GM21447 (cell line): ENCODE data around the gene XRCC1.
A peak's percentile ranks its signal among the peaks of the same experiment; 100 is the strongest.
"Not testable (repeated sequence)": the region's sequence is repeated elsewhere in the genome, so short reads cannot be mapped to it uniquely, and the experiment has no call there.

Experiments used
- ATAC-seq: cut with Tn5 transposase; IDR thresholded peaks from one replicate; pipeline ENCODE4 v1.9.1; 2021; ENCODE audit not compliant: unreplicated experiment

Gene XRCC1

DNA sequence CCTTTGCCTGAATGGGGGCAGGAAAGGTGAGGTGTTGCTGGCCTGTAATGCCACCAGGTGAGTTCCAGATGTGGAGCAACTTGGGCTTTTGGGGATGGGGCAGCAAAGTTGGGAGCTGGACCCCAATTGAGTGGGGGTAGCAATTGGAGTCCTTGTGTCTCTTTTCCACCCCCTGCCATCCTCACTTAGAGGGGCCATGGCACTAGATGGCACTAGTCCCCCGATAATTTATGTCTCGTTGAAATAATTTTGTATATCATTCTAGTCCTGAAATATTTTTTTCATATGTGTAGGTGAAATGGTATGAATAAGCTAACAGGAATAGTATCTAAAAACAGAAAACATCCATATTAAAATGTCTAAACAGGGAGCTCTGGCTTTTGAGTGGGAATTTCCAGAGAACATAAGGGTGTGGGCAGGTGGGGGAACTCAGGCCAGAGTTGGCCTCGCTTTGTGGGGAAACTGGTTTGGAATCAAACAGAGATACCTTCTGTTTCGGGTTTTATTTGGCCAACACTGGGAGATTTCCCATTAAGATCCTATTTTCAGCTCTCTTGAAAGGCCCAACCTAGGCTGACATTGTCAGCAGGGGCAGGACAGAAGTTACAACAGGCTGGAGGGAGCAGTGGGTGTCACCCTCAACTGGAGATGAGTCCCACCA lies 24.4 kb upstream of the XRCC1 start:
- no peak for ATAC-seq

DNA sequence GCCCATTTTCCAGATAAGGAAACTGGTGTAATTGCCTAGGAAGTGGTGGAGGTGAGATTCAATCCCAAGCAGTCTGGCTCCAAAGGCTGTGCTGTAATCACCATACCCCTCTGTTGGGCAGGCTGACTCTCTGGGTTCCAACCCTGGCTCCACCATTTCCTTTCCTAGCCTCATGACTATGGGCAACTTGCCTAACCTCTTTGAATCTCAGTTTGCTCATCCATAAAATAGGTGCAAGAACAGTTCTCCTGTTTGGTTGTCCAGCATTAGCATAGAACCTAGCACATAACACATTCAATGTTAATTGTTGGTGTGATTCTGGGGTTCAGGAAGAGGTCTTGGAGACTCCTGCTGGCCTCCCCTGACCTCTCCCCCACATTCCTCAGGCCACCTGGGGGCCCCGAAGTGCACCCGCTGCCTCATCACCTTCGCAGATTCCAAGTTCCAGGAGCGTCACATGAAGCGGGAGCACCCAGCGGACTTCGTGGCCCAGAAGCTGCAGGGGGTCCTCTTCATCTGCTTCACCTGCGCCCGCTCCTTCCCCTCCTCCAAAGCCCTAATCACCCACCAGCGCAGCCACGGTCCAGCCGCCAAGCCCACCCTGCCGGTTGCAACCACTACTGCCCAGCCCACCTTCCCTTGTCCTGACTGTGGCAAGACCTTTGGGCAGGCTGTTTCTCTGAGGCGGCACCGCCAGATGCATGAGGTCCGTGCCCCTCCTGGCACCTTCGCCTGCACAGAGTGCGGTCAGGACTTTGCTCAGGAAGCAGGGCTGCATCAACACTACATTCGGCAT lies 23.3 kb upstream of the XRCC1 start:
- ATAC-seq: no peak

DNA sequence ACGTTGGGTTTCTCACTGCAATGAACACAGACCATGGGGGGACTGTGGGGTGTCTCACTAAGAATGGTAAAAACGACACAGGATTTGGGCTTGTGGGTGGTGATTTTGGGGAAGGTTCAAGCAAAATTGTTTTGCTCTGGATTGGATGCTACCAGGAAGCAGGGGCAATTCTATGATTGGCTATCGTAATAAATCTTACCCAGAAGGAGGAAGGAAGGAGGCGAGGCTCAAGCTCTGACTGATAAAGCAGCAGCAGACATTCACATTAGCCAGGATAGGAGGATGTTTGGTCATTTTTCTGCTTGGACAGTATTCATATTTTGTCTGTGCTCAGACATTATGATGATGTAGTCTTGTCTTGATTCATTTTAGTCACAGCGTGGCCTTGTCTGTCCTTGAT lies 22.5 kb upstream of the XRCC1 start:
- ATAC-seq: no peak

GRCh38 chr19:43596842-43597461 lies 21.6 kb upstream of the XRCC1 start:
- ATAC-seq: no peak

DNA sequence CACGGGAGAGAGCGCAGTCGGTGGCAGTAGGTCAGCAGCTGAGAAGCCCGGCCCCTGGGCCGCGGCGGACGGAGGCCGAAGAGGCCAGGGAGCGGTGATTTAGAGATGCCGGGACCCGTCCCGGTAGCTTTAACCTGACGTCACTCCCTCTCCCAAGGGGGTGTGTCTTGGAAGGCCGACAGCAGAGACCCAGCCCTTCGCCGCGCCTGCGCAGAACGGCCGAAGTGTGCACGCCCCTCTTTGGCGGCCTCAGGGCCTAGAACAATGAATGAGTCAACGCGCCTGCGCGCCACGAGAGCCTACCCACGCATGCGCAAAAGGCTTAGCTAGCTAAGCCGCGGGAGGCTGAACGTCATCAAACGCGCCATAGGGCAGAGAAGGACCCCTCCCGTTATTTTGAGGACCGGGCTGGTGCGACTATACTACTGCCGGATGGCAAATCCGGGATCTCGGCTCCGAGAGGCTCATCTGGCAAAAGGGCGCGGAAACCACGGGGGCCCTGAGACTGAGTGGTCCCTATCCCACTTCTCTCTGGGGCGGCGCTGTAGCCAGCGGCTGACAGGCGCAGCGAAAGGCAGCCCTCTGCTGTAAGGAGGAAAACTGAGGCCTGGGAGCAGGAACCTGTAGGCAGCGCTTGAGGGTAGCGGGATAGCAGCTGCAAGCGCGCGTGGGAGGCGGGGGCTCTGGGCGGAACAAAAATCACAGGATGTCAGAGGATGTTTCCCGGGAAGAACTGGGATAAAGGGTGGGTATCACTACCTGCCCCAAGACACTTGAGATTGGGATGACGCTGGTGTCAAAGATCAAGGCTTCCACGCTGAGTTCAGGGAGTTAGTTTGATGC lies 20.9 kb upstream of the XRCC1 start, which contains the start of the genes IRGQ and ZNF576:
TSS of gene IRGQ (minus strand) at position 136 of the 843 bp plus-strand sequence. CDS start 796 bp downstream, outside the sequence.
TSS of gene ZNF576 (plus strand) at position 597 of the 843 bp plus-strand sequence. CDS start 514 bp downstream, outside the sequence.
- peak; percentile 80 for ATAC-seq

DNA sequence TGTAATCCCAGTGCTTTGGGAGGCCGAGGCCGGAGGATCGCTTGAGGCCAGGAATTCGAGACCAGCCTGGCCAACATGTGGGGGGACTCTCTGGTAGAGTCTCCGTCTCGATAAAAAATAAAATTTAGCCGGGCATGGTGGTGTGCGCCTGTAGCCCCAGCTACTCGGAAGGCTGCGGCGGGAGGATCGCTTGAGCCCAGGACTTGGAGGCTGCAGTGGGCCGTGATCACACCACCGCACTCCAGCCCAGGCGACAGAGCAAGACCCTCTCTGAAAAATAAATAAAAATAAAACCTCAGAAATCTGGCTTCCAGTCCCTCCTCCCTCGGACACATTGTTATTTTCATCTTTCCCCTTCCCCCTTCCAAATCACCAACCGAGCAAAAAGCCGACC lies 20.3 kb upstream of the XRCC1 start:
- ATAC-seq: peak; percentile 10

- no peak for ATAC-seq
Measured at GRCh38 chr19:43594710-43595604, 19.6 kb upstream of the XRCC1 start.

GRCh38 chr19:43594081-43594697 lies 18.9 kb upstream of the XRCC1 start:
- no peak for ATAC-seq

DNA sequence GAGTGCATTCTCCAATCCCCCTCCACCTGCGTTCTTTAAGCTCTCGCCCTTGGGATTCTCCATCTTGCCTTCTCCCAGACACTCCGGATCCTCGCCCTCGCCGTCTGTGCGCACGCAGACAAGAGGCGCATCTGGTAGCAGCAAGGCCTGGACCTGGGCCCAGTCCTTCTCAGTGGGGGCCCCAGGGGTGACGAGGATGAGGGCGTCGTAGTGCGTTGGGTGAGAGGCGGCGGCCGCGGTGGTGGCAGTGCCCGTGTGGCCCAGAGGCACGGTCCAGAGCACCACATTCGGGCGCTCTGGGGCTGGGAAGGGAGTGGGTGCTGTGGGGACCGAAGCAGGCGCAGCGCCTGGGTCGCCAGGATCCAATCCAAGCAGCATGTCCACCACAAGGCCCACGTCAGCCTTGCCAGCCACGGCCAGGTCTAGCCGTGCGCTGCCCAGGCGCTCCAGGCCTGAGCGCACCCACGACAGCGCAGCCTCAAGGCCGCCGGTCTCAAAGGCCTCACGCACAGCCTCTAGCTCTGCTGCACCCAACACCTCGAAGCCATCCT lies 17.5 kb upstream of the XRCC1 start:
- no peak for ATAC-seq

- ATAC-seq: no peak
Measured at GRCh38 chr19:43591904-43592772, 16.8 kb upstream of the XRCC1 start.

GRCh38 chr19:43589678-43590077 lies 14.4 kb upstream of the XRCC1 start:
- no peak for ATAC-seq

DNA sequence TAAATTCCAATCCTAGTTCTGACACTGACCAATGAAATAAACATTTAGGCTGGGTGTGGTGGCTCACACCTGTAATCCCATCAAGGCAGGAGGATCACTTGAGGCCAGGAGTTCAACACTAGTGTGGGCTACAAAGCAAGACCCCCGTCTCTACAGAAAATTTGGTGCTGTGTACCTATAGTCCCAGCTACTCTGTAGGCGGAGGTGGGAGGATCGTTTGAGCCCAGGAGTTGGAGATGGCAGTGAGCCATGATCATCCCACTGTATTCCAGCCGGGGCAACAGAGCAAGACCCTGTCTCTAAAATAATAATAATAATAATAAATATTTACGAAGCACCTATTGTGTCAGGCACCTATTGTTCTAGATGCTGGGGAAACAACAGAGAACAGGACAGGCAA lies 13.9 kb upstream of the XRCC1 start:
- ATAC-seq: no peak

GRCh38 chr19:43587029-43587428 lies 11.7 kb upstream of the XRCC1 start:
- not testable (repeated sequence) for ATAC-seq

GRCh38 chr19:43586346-43586745 lies 11.0 kb upstream of the XRCC1 start:
- ATAC-seq: no peak

GRCh38 chr19:43584484-43584883 lies 9.2 kb upstream of the XRCC1 start:
- no peak for ATAC-seq

- no peak for ATAC-seq
Measured at GRCh38 chr19:43582495-43582894, 7.2 kb upstream of the XRCC1 start.

DNA sequence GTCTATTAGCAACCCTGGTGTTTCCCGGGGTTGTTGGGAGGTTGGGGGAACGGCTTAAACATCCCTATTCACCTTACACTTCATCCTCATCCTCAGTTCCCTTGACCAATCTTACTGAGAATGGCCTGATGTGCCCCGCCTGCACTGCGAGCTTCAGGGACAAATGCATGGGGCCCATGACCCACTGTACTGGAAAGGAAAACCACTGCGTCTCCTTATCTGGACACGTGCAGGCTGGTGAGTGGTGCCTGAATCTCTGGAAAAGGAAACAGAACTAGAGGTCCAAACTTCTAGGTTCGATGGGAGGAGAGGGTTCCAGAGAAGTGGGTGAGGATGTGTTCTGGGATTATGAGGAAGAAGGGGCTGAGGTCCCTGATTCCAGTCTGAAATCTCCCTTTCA lies 6.1 kb upstream of the XRCC1 start:
- ATAC-seq: no peak

DNA sequence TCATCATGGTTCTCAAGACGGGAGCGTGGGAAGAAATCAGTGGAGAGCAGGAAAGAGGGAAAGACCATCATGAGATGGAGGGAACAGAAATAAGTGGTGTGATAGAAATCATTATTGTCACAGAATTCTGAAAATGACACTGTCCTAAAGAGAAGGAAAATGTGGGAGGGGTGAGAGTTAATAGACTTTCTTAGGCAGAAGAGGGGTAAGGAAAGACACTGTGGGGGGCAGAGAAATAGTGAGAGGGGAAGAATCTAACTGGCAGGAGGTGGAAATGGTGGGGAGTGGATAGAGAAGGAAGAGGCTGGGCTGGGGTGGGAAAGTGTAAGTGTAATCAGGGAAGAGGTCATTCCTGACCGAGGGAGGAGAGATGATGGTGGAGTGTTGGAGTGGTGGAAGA lies 3.5 kb upstream of the XRCC1 start:
- ATAC-seq: no peak
